Uterus (tissue), 2 donors: ENCODE measurements around the gene TCHP.

Experiments
- POLR2A ChIP-seq, 2 donors: fragments of 450-650 bp; IDR thresholded peaks; one replicate each; pipeline ENCODE4 v1.6.1; 2016; ENCODE audit warnings: antibody characterized with exemption in 2 of 2, mild to moderate bottlenecking in 1 of 2, moderate library complexity in 1 of 2
- TF ChIP-seq, protein P1 (sequence below), 4 experiments: fragments of 200-600 bp in 2 of 4; fragments of 450-650 bp in 2 of 4; sonication (generic) in 2 of 4; IDR thresholded peaks; one replicate each; pipeline ENCODE4 v1.5.1; 2016 to 2019; ENCODE audit warnings: antibody characterized with exemption in 4 of 4, mild to moderate bottlenecking in 2 of 4, moderate library complexity in 1 of 4

DNA sequence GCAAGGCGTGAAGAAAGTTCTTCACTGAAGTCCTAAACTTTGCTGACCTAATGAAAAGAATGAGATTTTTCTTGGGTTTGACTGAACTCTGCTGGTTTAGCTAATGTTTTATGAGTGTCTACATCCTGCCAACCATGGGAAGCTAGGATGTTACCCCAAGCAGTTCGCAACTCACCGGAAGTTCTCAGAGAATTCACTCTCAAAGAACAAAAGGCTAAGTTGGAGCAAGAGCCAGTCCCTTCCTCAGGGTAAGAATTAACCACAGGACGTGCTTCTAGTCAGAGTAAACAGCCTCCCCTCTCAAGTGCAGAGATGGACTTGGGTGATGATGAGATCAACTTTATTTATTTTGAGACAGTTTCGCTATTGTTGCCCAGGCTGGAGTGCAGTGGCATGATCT is 37.3 kb downstream of the TCHP start:
- TF ChIP-seq, protein P1, sequence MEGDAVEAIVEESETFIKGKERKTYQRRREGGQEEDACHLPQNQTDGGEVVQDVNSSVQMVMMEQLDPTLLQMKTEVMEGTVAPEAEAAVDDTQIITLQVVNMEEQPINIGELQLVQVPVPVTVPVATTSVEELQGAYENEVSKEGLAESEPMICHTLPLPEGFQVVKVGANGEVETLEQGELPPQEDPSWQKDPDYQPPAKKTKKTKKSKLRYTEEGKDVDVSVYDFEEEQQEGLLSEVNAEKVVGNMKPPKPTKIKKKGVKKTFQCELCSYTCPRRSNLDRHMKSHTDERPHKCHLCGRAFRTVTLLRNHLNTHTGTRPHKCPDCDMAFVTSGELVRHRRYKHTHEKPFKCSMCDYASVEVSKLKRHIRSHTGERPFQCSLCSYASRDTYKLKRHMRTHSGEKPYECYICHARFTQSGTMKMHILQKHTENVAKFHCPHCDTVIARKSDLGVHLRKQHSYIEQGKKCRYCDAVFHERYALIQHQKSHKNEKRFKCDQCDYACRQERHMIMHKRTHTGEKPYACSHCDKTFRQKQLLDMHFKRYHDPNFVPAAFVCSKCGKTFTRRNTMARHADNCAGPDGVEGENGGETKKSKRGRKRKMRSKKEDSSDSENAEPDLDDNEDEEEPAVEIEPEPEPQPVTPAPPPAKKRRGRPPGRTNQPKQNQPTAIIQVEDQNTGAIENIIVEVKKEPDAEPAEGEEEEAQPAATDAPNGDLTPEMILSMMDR (IDR thresholded peaks at IDR 0.05): no peak
- no peak for TF ChIP-seq POLR2A (IDR thresholded peaks at IDR 0.05)
